Endothelial cell of umbilical vein (primary cell): ENCODE measurements around the gene NUP58.

Experiments
- CTCF ChIP-seq, 2 donors: IDR thresholded peaks; 1 replicate in 1 of 2; 2 replicates in 1 of 2; pipeline ENCODE4 v1.5.1; 2011; ENCODE audit warnings: low read length in 2 of 2, mild to moderate bottlenecking in 2 of 2, moderate library complexity in 2 of 2, control low read depth in 1 of 2, inconsistent platforms in 1 of 2, low read depth in 1 of 2; ENCODE audit not compliant: insufficient read depth in 1 of 2; ENCODE audit errors: extremely low read depth in 1 of 2
- EZH2 ChIP-seq: IDR thresholded peaks from 2 replicates; pipeline ENCODE4 v1.6.1; 2012; ENCODE audit warnings: borderline replicate concordance, low read depth, mild to moderate bottlenecking, moderate library complexity, low read length, inconsistent platforms; ENCODE audit not compliant: severe bottlenecking
- GATA2 ChIP-seq: IDR thresholded peaks from 2 replicates; pipeline ENCODE4 v1.7.0; 2011; ENCODE audit warnings: low read depth, mild to moderate bottlenecking, moderate library complexity, mixed read lengths, low read length; ENCODE audit not compliant: insufficient read length, insufficient read depth
- JUN ChIP-seq: IDR thresholded peaks from 2 replicates; pipeline ENCODE4 v1.6.1; 2011; ENCODE audit warnings: borderline replicate concordance, low read depth; ENCODE audit not compliant: insufficient read length, insufficient read depth
- MAX ChIP-seq: IDR thresholded peaks from 2 replicates; pipeline ENCODE4 v1.6.1; 2011; ENCODE audit not compliant: insufficient read depth, insufficient read length
- MYC ChIP-seq: IDR thresholded peaks from one replicate; pipeline ENCODE4 v1.6.1; 2011; ENCODE audit warnings: mild to moderate bottlenecking, low read depth, low read length
- POLR2A ChIP-seq: IDR thresholded peaks from 2 replicates; pipeline ENCODE4 v1.6.1; 2012; ENCODE audit warnings: low read depth, mild to moderate bottlenecking, control low read depth, low read length
- POLR2AphosphoS5 ChIP-seq: IDR thresholded peaks from 2 replicates; pipeline ENCODE4 v1.6.1; 2012; ENCODE audit warnings: low read depth, mild to moderate bottlenecking, control low read depth, low read length, moderate library complexity; ENCODE audit not compliant: insufficient read depth

- TF ChIP-seq CTCF (IDR thresholded peaks at IDR 0.05; ENCODE audit: extremely low read depth in 1 of 2, insufficient read depth in 1 of 2, low read depth in 1 of 2, low read length in 2 of 2) (no peak), POLR2A (no peak), MAX (no peak), EZH2 (no peak), JUN (no peak), POLR2AphosphoS5 (no peak), MYC (no peak), GATA2 (no peak)
Measured at GRCh38 chr13:25380082-25380481, 78.7 kb downstream of the NUP58 start.
